HG02759 (cell line): ENCODE data around the gene TUBGCP4.
"Not testable (repeated sequence)": the region's sequence is repeated elsewhere in the genome, so short reads cannot be mapped to it uniquely, and the experiment has no call there.

ENCODE experiments used
- ATAC-seq: cut with Tn5 transposase; IDR thresholded peaks from one replicate; pipeline ENCODE4 v1.9.1; 2021; ENCODE audit warnings: mild to moderate bottlenecking, moderate library complexity; ENCODE audit not compliant: unreplicated experiment

Gene TUBGCP4

GRCh38 chr15:43370975-43371974 is at the start of gene TUBGCP4, which contains the start of gene ZSCAN29:
Gene TUBGCP4 (plus strand): TSS chr15:43371101. CDS start chr15:43371355, 254 bp downstream.
Gene ZSCAN29 (minus strand): TSS chr15:43371043. CDS start chr15:43369913, 1,130 bp downstream.
- peak; percentile 92 for ATAC-seq

GRCh38 chr15:43325039-43325684 is 45.7 kb upstream of the TUBGCP4 start:
- no peak for ATAC-seq

- ATAC-seq: no peak
These were observed 41.5 kb upstream of the TUBGCP4 start for GRCh38 chr15:43329217-43329959.

- ATAC-seq: peak; percentile 92
These were observed 40.7 kb upstream of the TUBGCP4 start, which contains the start of gene LCMT2 for GRCh38 chr15:43329960-43330779. Gene LCMT2 (minus strand): TSS chr15:43330573. CDS start chr15:43330489, 84 bp downstream.

- peak; percentile 24 for ATAC-seq
These were observed 40.2 kb upstream of the TUBGCP4 start for GRCh38 chr15:43330780-43331087.

- ATAC-seq: no peak
These were observed 24.6 kb upstream of the TUBGCP4 start for GRCh38 chr15:43346305-43346704.

- ATAC-seq: no peak
These were observed 23.8 kb upstream of the TUBGCP4 start for GRCh38 chr15:43347114-43347513.

- ATAC-seq: no peak
These were observed 18.1 kb upstream of the TUBGCP4 start for GRCh38 chr15:43352693-43353382.

- ATAC-seq: no peak
These were observed 10.1 kb upstream of the TUBGCP4 start for GRCh38 chr15:43360821-43361220.

- no peak for ATAC-seq
These were observed 9.5 kb upstream of the TUBGCP4 start for GRCh38 chr15:43361313-43361903.

- ATAC-seq: peak; percentile 60
These were observed 459 bp upstream of the TUBGCP4 start for GRCh38 chr15:43370310-43370974.

- no peak for ATAC-seq
These were observed 5.3 kb downstream of the TUBGCP4 start for GRCh38 chr15:43376017-43376705.

- no peak for ATAC-seq
These were observed 7.7 kb downstream of the TUBGCP4 start for GRCh38 chr15:43378601-43379000.

- no peak for ATAC-seq
These were observed 11.4 kb downstream of the TUBGCP4 start for GRCh38 chr15:43382310-43382709.

- no peak for ATAC-seq
These were observed 12.2 kb downstream of the TUBGCP4 start for GRCh38 chr15:43383070-43383469.

GRCh38 chr15:43390723-43391122 is 19.8 kb downstream of the TUBGCP4 start:
- no peak for ATAC-seq

- ATAC-seq: not testable (repeated sequence)
These were observed 22.7 kb downstream of the TUBGCP4 start for GRCh38 chr15:43393592-43393991.

- ATAC-seq: no peak
These were observed 31.4 kb downstream of the TUBGCP4 start for GRCh38 chr15:43402255-43402654.
